OCI-LY7 (cell line): Measurements from ENCODE around the gene KRTAP5-2. TPM values are rescaled to one million over a fixed set of nuclear protein-coding genes. Genes with fewer than 3 reads are reported as not detected.

Source experiments
- BruUV-seq: library from RNA; stranded (reverse); fragments of 400-500 nt; replicated peaks from 2 replicates; lab custom pipeline; 2021; lab: Mats Ljungman, UMichigan
- CTCF ChIA-PET: fragments of 300-600 bp; sonication (Branson Sonifier 250); formaldehyde crosslinking; loops from one replicate; lab custom pipeline; 2022; ENCODE audit warnings: antibody characterized with exemption; ENCODE audit not compliant: unreplicated experiment; lab: Charles Lee
- POLR2A ChIA-PET: fragments of 300-600 bp; sonication (Branson Sonifier 250); formaldehyde crosslinking; loops from one replicate; lab custom pipeline; 2022; ENCODE audit warnings: antibody characterized with exemption; lab: Charles Lee
- DNase-seq: peaks from one replicate; pipeline ENCODE4 v3.0.0-alpha.2; 2015; ENCODE audit warnings: low spot score
- H2AFZ ChIP-seq: fragments of 200-600 bp; sonication (generic), shearing (Covaris generic); 2 replicates; pipeline ENCODE4 v1.6.1; 2014; ENCODE audit warnings: mild to moderate bottlenecking, antibody characterized with exemption, low read length, moderate library complexity
- H3K27ac ChIP-seq: fragments of 200-600 bp; sonication (generic); 2 replicates; pipeline ENCODE4 v1.5.1; 2014; ENCODE audit warnings: mixed run types, low read depth, mild to moderate bottlenecking, moderate library complexity, low read length, inconsistent platforms; ENCODE audit not compliant: poor library complexity, severe bottlenecking
- H3K36me3 ChIP-seq: fragments of 200-600 bp; sonication (generic); 2 replicates; pipeline ENCODE4 v1.6.1; 2014; ENCODE audit warnings: mild to moderate bottlenecking, antibody characterized with exemption, low read length, moderate library complexity, mixed read lengths; ENCODE audit not compliant: insufficient read depth
- H3K4me1 ChIP-seq: fragments of 200-600 bp; sonication (generic); 2 replicates; pipeline ENCODE4 v1.5.1; 2014; ENCODE audit warnings: mild to moderate bottlenecking, low read length; ENCODE audit not compliant: insufficient read depth, poor library complexity, severe bottlenecking
- H3K4me2 ChIP-seq: fragments of 200-600 bp; sonication (generic); 2 replicates; pipeline ENCODE4 v1.6.1; 2014; ENCODE audit warnings: mild to moderate bottlenecking, low read length
- H3K4me3 ChIP-seq: fragments of 200-600 bp; sonication (generic); 2 replicates; pipeline ENCODE4 v1.5.1; 2014; ENCODE audit warnings: mild to moderate bottlenecking, low read depth, low read length; ENCODE audit not compliant: poor library complexity, severe bottlenecking
- H3K79me2 ChIP-seq: fragments of 200-600 bp; sonication (generic); 2 replicates; pipeline ENCODE4 v1.6.1; 2016; ENCODE audit warnings: low read depth, mild to moderate bottlenecking, low read length, moderate library complexity, mixed read lengths; ENCODE audit not compliant: insufficient read depth
- H3K9me2 ChIP-seq: fragments of 200-600 bp; sonication (generic); 2 replicates; pipeline ENCODE4 v1.6.1; 2016; ENCODE audit warnings: mild to moderate bottlenecking, low read length, mixed read lengths; ENCODE audit not compliant: insufficient read depth
- H3K9me3 ChIP-seq: fragments of 200-600 bp; sonication (generic); 2 replicates; pipeline ENCODE4 v1.6.1; 2014; ENCODE audit warnings: mild to moderate bottlenecking, mixed run types, low read length, mixed read lengths
- H4K20me1 ChIP-seq: fragments of 200-600 bp; sonication (generic); 2 replicates; pipeline ENCODE4 v1.6.1; 2014; ENCODE audit warnings: mild to moderate bottlenecking, antibody characterized with exemption, low read length, moderate library complexity, mixed read lengths; ENCODE audit not compliant: insufficient read depth
- EZH2phosphoT487 ChIP-seq: fragments of 200-600 bp; sonication (generic); IDR thresholded peaks from 2 replicates; pipeline ENCODE4 v1.6.1; 2018; ENCODE audit warnings: low read depth, borderline replicate concordance, mild to moderate bottlenecking, mixed run types, antibody characterized with exemption, low read length, moderate library complexity, mixed read lengths
- intact Hi-C: fragments of 100-400 bp; cut with micrococcal nuclease; formaldehyde crosslinking; loops from one replicate; pipeline ENCODE4 v1.10.0; 2022; ENCODE audit not compliant: unreplicated experiment
- total RNA-seq, 2 experiments: library from RNA; depleted of rRNA in 1 of 2; stranded (reverse); fragments of >200 nt in 1 of 2; shearing (Covaris generic) in 1 of 2; gene quantifications; 2 replicates each; pipeline ENCODE4 v1.2.3, GENCODE V29; 2014 to 2022
- TF ChIP-seq, protein P1 (sequence below): fragments of 200-600 bp; sonication (generic); conservative IDR thresholded peaks from 2 replicates; pipeline ENCODE4 v1.5.1; 2014; ENCODE audit warnings: mild to moderate bottlenecking, antibody characterized with exemption, low read length, moderate library complexity, mixed read lengths

The KRTAP5-2 gene
- total RNA-seq, 2 experiments from 2014 or later = not detected

- Histone ChIP-seq H3K9me3 (no peaks in the 10 kb centered on the region), H3K9me2 (no peaks in the 10 kb centered on the region), H2AFZ (no peak overlapping the region), H3K27ac (no peak overlapping the region), H3K4me1 (no peaks in the 10 kb centered on the region), H4K20me1 (no peaks in the 10 kb centered on the region), H3K4me3 (no peak overlapping the region), H3K79me2 (no peaks in the 10 kb centered on the region), H3K36me3 (no peaks in the 10 kb centered on the region), H3K4me2 (no peak overlapping the region)
- TF ChIP-seq EZH2phosphoT487 = no peak
- TF ChIP-seq, protein P1, sequence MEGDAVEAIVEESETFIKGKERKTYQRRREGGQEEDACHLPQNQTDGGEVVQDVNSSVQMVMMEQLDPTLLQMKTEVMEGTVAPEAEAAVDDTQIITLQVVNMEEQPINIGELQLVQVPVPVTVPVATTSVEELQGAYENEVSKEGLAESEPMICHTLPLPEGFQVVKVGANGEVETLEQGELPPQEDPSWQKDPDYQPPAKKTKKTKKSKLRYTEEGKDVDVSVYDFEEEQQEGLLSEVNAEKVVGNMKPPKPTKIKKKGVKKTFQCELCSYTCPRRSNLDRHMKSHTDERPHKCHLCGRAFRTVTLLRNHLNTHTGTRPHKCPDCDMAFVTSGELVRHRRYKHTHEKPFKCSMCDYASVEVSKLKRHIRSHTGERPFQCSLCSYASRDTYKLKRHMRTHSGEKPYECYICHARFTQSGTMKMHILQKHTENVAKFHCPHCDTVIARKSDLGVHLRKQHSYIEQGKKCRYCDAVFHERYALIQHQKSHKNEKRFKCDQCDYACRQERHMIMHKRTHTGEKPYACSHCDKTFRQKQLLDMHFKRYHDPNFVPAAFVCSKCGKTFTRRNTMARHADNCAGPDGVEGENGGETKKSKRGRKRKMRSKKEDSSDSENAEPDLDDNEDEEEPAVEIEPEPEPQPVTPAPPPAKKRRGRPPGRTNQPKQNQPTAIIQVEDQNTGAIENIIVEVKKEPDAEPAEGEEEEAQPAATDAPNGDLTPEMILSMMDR = no peak
- CTCF ChIA-PET = no interaction called here
- DNase-seq = no peak
- no TSS peak for BruUV-seq
- intact Hi-C loops = no loop called here
- POLR2A ChIA-PET = no interaction called here
Observed at GRCh38 chr11:1559111-1559951, 38.8 kb downstream of the KRTAP5-2 start.

GRCh38 chr11:1558775-1559110 is 39.4 kb downstream of the KRTAP5-2 start:
- H2AFZ ChIP-seq = no peak overlapping the region
- POLR2A ChIA-PET = no interaction called here

More at GRCh38 chr11:1558775-1559110, 39.4 kb downstream of the KRTAP5-2 start:
- BruUV-seq = no TSS peak
- CTCF ChIA-PET = no interaction called here
- Histone ChIP-seq H4K20me1 (no peaks in the 10 kb centered on the region), H3K79me2 (no peaks in the 10 kb centered on the region), H3K4me3 (no peak overlapping the region), H3K9me2 (no peaks in the 10 kb centered on the region), H3K27ac (no peak overlapping the region), H3K9me3 (no peaks in the 10 kb centered on the region), H3K4me1 (no peaks in the 10 kb centered on the region), H3K4me2 (no peak overlapping the region), H3K36me3 (no peaks in the 10 kb centered on the region)
- TF ChIP-seq EZH2phosphoT487 = no peak
- TF ChIP-seq, protein P1 = no peak
- DNase-seq = no peak
- intact Hi-C loops = no loop called here
